WTC11 (cell line): ENCODE results near the gene PDLIM7.

Source experiments
- E2F4 ChIP-seq: sonication (generic); formaldehyde crosslinking; IDR thresholded peaks from 2 replicates; pipeline ENCODE4 v1.8.1; 2022; ENCODE audit warnings: low read depth, mild to moderate bottlenecking, moderate library complexity, missing genetic modification reagents, borderline replicate concordance
- ELF4 ChIP-seq: sonication (generic); formaldehyde crosslinking; IDR thresholded peaks from 2 replicates; pipeline ENCODE4 v1.8.1; 2022; ENCODE audit warnings: low read depth, mild to moderate bottlenecking, moderate library complexity, missing genetic modification reagents
- NFYB ChIP-seq: sonication (generic); formaldehyde crosslinking; conservative IDR thresholded peaks from 2 replicates; pipeline ENCODE4 v1.8.0; 2022; ENCODE audit warnings: low read depth, missing genetic modification reagents
- NR3C1 ChIP-seq: sonication (generic); formaldehyde crosslinking; conservative IDR thresholded peaks from 2 replicates; pipeline ENCODE4 v1.8.1; 2023; ENCODE audit warnings: low read depth, mild to moderate bottlenecking, missing genetic modification reagents
- RORB ChIP-seq: fragments of 250-450 bp; sonication (Bioruptor Pico); IDR thresholded peaks from 2 replicates; pipeline ENCODE4 v1.9.0; 2021; ENCODE audit warnings: mild to moderate bottlenecking
- ZNF512 ChIP-seq: sonication (generic); formaldehyde crosslinking; IDR thresholded peaks from 2 replicates; pipeline ENCODE4 v1.8.1; 2022; ENCODE audit warnings: missing genetic modification reagents, borderline replicate concordance

GRCh38 chr5:177438468-177438867 lies 58.9 kb downstream of the PDLIM7 start:
- TF ChIP-seq ELF4 (no peak), NR3C1 (CRISPR knock-in tag) (no peak), E2F4 (CRISPR knock-in tag) (no peak), RORB (no peak), NFYB (CRISPR knock-in tag) (no peak), ZNF512 (CRISPR knock-in tag) (no peak)
